Neural crest cell (in vitro differentiated cells): Measurements from ENCODE around the gene RNASE11. TPM values are rescaled to one million over a fixed set of nuclear protein-coding genes. Genes with fewer than 3 reads are reported as not detected.

ENCODE experiments used
- DNase-seq: peaks from one replicate; pipeline ENCODE4 v3.0.0; 2021; ENCODE audit warnings: low read depth, mixed read lengths, low spot score
- H3K27ac Mint-ChIP-seq: one replicate; pipeline ENCODE4 v1.8.0; 2021; ENCODE audit warnings: mild to moderate bottlenecking, mixed read lengths; ENCODE audit not compliant: unreplicated experiment
- H3K27me3 Mint-ChIP-seq: 2 replicates; pipeline ENCODE4 v1.8.0; 2021; ENCODE audit warnings: low read depth, mild to moderate bottlenecking, mixed read lengths
- H3K36me3 Mint-ChIP-seq: 2 replicates; pipeline ENCODE4 v1.8.0; 2021; ENCODE audit warnings: low read depth, mild to moderate bottlenecking, mixed read lengths
- H3K4me1 Mint-ChIP-seq: 2 replicates; pipeline ENCODE4 v1.8.0; 2021; ENCODE audit warnings: mixed read lengths
- H3K4me3 Mint-ChIP-seq: one replicate; pipeline ENCODE4 v1.8.0; 2021; ENCODE audit warnings: mild to moderate bottlenecking, mixed read lengths
- H3K9me3 Mint-ChIP-seq: 2 replicates; pipeline ENCODE4 v1.8.0; 2021; ENCODE audit warnings: mixed read lengths
- CTCF ChIP-seq: fragments of 200-600 bp; sonication (generic); conservative IDR thresholded peaks from 2 replicates; pipeline ENCODE4 v1.5.0; 2021; ENCODE audit warnings: antibody characterized with exemption, mild to moderate bottlenecking
- total RNA-seq: library from RNA; stranded (reverse); gene quantifications from 2 replicates; pipeline ENCODE4 v1.2.1, GENCODE V29; 2021

The RNASE11 gene
- total RNA-seq, 1 donor from 2014 or later: not detected

- no peak for DNase-seq
- H3K4me3 Mint-ChIP-seq: no peak overlapping the region
- peaks cover 3% of the 10 kb centered on the region for H3K9me3 Mint-ChIP-seq
- H3K36me3 Mint-ChIP-seq: no peaks in the 10 kb centered on the region
- peaks cover 2% of the 10 kb centered on the region for H3K27me3 Mint-ChIP-seq
- TF ChIP-seq CTCF: no peak
- H3K4me1 Mint-ChIP-seq: no peaks in the 10 kb centered on the region
- H3K27ac Mint-ChIP-seq: no peak overlapping the region
These were observed 36.9 kb downstream of the RNASE11 start for GRCh38 chr14:20550926-20551325.

GRCh38 chr14:20548414-20549158 lies 39.2 kb downstream of the RNASE11 start:
- H3K27ac Mint-ChIP-seq: no peak overlapping the region
- peaks cover 22% of the 10 kb centered on the region for H3K27me3 Mint-ChIP-seq
- no peak for DNase-seq
- no peaks in the 10 kb centered on the region for H3K36me3 Mint-ChIP-seq
- no peak overlapping the region for H3K4me3 Mint-ChIP-seq
- no peaks in the 10 kb centered on the region for H3K4me1 Mint-ChIP-seq
- peaks cover 3% of the 10 kb centered on the region for H3K9me3 Mint-ChIP-seq
- no peak for TF ChIP-seq CTCF

DNA sequence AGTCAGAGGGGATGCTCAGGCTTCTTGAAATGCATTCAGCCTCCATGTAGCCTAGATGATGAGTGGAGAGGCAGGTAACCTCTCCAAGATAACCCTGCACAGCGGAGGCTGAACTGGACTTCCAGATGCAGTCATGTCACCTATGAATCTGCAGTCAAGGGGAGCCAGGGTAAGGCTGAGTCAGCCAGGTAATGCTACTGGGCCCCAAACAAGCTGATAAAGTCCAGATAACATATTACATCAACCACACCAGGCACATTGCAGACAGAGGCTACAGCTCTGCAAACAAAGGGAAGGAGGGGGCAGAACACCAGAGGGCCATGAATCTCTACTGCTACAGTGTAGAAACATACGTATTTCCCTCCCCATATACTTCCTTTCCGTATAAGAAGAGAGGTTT lies 40.9 kb downstream of the RNASE11 start:
- Mint-ChIP-seq H3K27me3 (peaks cover 22% of the 10 kb centered on the region), H3K4me3 (no peak overlapping the region), H3K27ac (no peak overlapping the region), H3K36me3 (no peaks in the 10 kb centered on the region), H3K9me3 (no peaks in the 10 kb centered on the region), H3K4me1 (no peaks in the 10 kb centered on the region)
- no peak for DNase-seq
- no peak for TF ChIP-seq CTCF

DNA sequence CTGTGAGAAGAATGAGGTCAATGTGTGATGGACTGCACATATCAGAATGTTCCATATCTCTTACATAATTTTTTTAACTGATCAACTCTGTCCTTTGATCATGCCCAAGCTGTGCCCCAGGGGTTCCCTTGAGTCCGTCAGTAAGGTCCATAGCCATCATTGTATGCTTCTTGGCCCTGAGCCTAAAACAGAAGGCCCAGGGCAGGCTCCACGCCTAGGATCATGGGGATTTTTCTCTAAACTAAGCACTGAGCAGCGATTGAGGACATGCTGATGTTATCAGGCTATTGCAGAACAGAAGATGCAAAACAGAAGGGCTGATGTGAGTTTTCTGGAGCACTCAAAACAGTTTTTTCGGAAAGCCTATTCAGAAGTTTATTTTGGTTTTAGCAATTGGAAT lies 47.9 kb downstream of the RNASE11 start:
- DNase-seq: no peak
- no peaks in the 10 kb centered on the region for H3K36me3 Mint-ChIP-seq
- no peak overlapping the region for H3K27ac Mint-ChIP-seq
- peaks cover 27% of the 10 kb centered on the region for H3K27me3 Mint-ChIP-seq
- H3K4me3 Mint-ChIP-seq: no peak overlapping the region
- no peaks in the 10 kb centered on the region for H3K4me1 Mint-ChIP-seq
- H3K9me3 Mint-ChIP-seq: no peaks in the 10 kb centered on the region
- TF ChIP-seq CTCF: no peak

Other genes starting within 250 kb of the RNASE11 start
- gene PARP2, start 244.4 kb downstream of the RNASE11 start, total RNA-seq: 50.7 and 53.2 TPM in 2 replicates
- gene TEP1, start 174.5 kb downstream of the RNASE11 start, total RNA-seq: 12.7 and 13.7 TPM in 2 replicates
- gene KLHL33, start 151.8 kb downstream of the RNASE11 start, total RNA-seq: 0.07 TPM in 1 of 2 replicates, not detected in the other
- gene OSGEP, start 133.2 kb downstream of the RNASE11 start, total RNA-seq: 67.3 and 68.1 TPM in 2 replicates
- 433 and 437 TPM in 2 replicates for gene APEX1, start 132.8 kb downstream of the RNASE11 start, total RNA-seq
- 36.0 and 40.8 TPM in 2 replicates for gene PIP4P1, start 126.6 kb downstream of the RNASE11 start, total RNA-seq
- 35.1 and 40.8 TPM in 2 replicates for gene PNP, start 118.6 kb downstream of the RNASE11 start, total RNA-seq
- gene RNASE10, start 82.5 kb downstream of the RNASE11 start, total RNA-seq: 0.52 and 1.2 TPM in 2 replicates
- gene RNASE9, start 27.0 kb downstream of the RNASE11 start, total RNA-seq: not detected in 2 replicates
- gene RNASE12, start 3.4 kb upstream of the RNASE11 start, total RNA-seq: not detected in 2 replicates
- not detected in 2 replicates for gene OR6S1, start 53.7 kb upstream of the RNASE11 start, total RNA-seq
- 2.6 TPM in 2 replicates for gene RNASE4, start 96.6 kb upstream of the RNASE11 start, total RNA-seq
- gene ANG, start 100.8 kb upstream of the RNASE11 start, total RNA-seq: 2.3 and 3.3 TPM in 2 replicates
- not detected in 2 replicates for gene EDDM3A, start 157.9 kb upstream of the RNASE11 start, total RNA-seq
- gene EDDM3B, start 180.4 kb upstream of the RNASE11 start, total RNA-seq: not detected in 2 replicates
- 0.23 TPM in 1 of 2 replicates, not detected in the other for gene RNASE6, start 193.3 kb upstream of the RNASE11 start, total RNA-seq
- gene RNASE1, start 214.8 kb upstream of the RNASE11 start, total RNA-seq: 6.4 and 9.7 TPM in 2 replicates